ENCODE results near the gene CADM2.
"Not testable (repeated sequence)": the region's sequence is repeated elsewhere in the genome, so short reads cannot be mapped to it uniquely, and the experiment has no call there.

Gene CADM2

GRCh38 chr3:85697156-85697555 lies 738.4 kb downstream of the CADM2 start:
- no peak for TF ChIP-seq CTCF (IDR thresholded peaks at IDR 0.05; ENCODE audit: low read depth, low read length, missing control alignments)
- DNase-seq (ENCODE audit: low read depth): no peak
- in situ Hi-C loops (cut with HindIII; ENCODE audit: low sequenced_read_pairs): no loop called here

DNA sequence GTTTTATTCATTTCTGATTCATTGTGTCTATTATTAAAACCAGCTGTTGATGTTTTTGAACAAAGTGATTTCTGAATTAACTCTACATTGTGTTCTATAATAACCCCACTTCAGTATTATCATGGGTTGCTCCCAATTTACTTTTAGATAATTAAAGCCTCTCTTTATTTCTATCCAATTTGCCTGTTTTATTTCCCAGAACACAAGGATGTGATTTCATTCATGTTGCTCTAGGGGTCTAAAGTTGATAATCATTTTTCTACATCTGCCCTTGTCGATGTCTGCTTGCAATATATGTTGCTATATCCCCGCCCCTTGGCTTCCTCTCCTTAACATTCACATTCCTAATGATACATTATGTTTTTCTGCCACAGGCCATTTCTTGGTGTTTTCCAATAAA lies 747.3 kb downstream of the CADM2 start:
- H3K4me3 ChIP-seq (ENCODE audit: low read depth, low read length): no peak overlapping the region
- no peak for DNase-seq (ENCODE audit: low read depth)
- TF ChIP-seq CTCF (IDR thresholded peaks at IDR 0.05; ENCODE audit: low read depth, low read length, missing control alignments): no peak
- in situ Hi-C loops (cut with HindIII; ENCODE audit: low sequenced_read_pairs): no loop called here

More at GRCh38 chr3:85697156-85697555, 738.4 kb downstream of the CADM2 start:
- no peak overlapping the region for H3K4me3 ChIP-seq (ENCODE audit: low read depth, low read length)

- in situ Hi-C loops (cut with HindIII; ENCODE audit: low sequenced_read_pairs); H3K4me3 ChIP-seq (ENCODE audit: low read depth, low read length); DNase-seq (ENCODE audit: low read depth): not testable (repeated sequence)
These were observed 749.5 kb downstream of the CADM2 start for GRCh38 chr3:85708325-85708724.

GRCh38 chr3:85709346-85709892 lies 750.6 kb downstream of the CADM2 start:
- in situ Hi-C loops (cut with HindIII; ENCODE audit: low sequenced_read_pairs): no loop called here
- no peak for TF ChIP-seq CTCF (IDR thresholded peaks at IDR 0.05; ENCODE audit: low read depth, low read length, missing control alignments)
- no peak for DNase-seq (ENCODE audit: low read depth)
- H3K4me3 ChIP-seq (ENCODE audit: low read depth, low read length): no peak overlapping the region

DNA sequence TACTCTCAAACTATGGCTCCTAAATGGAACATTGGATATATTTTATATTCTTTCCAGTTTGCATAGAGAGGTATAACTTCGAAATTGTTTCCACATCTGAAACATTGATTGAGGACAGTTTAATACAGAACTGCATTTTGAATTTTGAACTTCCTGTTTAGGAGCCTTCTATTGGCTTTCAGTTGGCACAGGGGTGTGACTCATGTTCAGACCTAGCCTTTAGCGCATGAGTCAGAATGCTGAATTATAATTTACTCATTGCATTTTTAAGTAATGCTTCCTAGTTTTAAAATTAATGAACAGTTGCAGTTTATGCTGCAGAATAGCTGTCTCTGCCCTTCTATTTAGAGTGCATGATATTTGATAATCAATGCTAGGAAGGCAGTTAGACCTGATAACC lies 751.7 kb downstream of the CADM2 start:
- in situ Hi-C loops (cut with HindIII; ENCODE audit: low sequenced_read_pairs): no loop called here
- no peak for DNase-seq (ENCODE audit: low read depth)
- TF ChIP-seq CTCF (IDR thresholded peaks at IDR 0.05; ENCODE audit: low read depth, low read length, missing control alignments): no peak
- no peak overlapping the region for H3K4me3 ChIP-seq (ENCODE audit: low read depth, low read length)

DNA sequence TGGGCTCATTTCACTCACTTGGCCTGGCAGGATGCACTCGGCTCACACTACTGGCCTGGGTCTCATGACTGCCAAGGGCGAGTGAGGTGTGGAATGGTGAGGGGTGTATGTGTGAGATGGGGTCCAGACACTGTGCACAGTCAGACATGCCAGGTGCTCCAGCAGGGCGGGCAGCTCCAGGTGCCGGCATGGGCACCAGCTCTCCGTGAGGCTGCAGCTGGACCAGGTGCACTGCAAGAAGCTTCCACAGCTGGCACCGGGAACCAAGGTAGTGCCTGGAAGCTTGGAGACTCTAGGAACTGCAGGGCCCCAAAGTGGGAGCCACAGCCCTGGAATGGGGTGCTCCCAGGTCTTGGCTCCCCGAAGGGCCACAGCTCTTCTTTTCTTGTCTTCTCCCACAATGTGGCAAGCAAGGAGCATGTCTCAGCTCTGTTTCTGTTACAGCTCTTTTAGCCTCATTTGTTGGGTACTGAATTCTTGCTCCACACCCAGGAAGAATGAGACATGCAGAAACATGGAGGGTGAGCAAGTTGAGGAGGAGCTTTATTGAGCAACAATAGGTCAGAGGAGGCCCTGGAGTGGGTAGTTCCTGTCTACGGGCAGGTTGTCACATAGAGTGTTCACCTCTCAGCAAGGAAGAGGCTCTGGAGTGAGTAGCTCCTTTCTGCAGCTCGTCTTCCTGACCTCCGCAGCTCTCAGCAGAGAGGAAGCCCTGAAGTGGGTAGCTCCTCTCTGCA lies 762.8 kb downstream of the CADM2 start:
- no peak for DNase-seq (ENCODE audit: low read depth)
- H3K4me3 ChIP-seq (ENCODE audit: low read depth, low read length): no peak overlapping the region
- in situ Hi-C loops (cut with HindIII; ENCODE audit: low sequenced_read_pairs): no loop called here
- no peak for TF ChIP-seq CTCF (IDR thresholded peaks at IDR 0.05; ENCODE audit: low read depth, low read length, missing control alignments)

DNA sequence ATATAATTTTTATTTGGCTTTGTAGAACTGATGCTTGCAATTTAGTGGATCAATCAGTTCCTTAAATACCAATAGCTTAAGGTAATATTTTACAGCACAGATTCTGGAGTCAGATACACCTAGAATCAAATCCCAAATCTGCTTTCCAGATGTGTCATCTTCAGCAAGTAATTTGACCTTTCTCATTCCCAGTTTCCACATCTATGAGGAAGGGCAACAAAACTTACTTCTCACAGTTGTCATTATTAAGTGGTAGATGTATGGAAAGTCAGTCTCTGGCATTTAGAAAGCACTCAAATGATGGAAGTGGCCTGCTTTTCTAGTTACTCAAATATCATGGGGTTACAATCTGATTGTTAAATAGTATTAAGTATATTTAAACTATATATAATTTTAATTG lies 767.0 kb downstream of the CADM2 start:
- no peak overlapping the region for H3K4me3 ChIP-seq (ENCODE audit: low read depth, low read length)
- in situ Hi-C loops (cut with HindIII; ENCODE audit: low sequenced_read_pairs): no loop called here
- no peak for TF ChIP-seq CTCF (IDR thresholded peaks at IDR 0.05; ENCODE audit: low read depth, low read length, missing control alignments)
- no peak for DNase-seq (ENCODE audit: low read depth)
